GM19238 (cell line): ENCODE results near the gene LIFR.

Source experiments
- DNase-seq: peaks from one replicate; pipeline ENCODE4 v3.0.0; 2011; ENCODE audit warnings: low spot score; ENCODE audit not compliant: insufficient read length

LIFR gene

GRCh38 chr5:38467353-38468040 is 88.9 kb downstream of the LIFR start:
- DNase-seq: no peak

- no peak for DNase-seq
Measured at GRCh38 chr5:38466424-38467189, 89.8 kb downstream of the LIFR start.

GRCh38 chr5:38465702-38466423 is 90.6 kb downstream of the LIFR start:
- DNase-seq: no peak

- no peak for DNase-seq
Measured at GRCh38 chr5:38465061-38465460, 91.4 kb downstream of the LIFR start.

- no peak for DNase-seq
Measured at GRCh38 chr5:38463634-38464521, 92.6 kb downstream of the LIFR start.

GRCh38 chr5:38462976-38463633 is 93.3 kb downstream of the LIFR start:
- no peak for DNase-seq

GRCh38 chr5:38458174-38458573 is 98.3 kb downstream of the LIFR start:
- DNase-seq: no peak

GRCh38 chr5:38456657-38457399 is 99.6 kb downstream of the LIFR start:
- DNase-seq: no peak

GRCh38 chr5:38455796-38456330 is 100.6 kb downstream of the LIFR start:
- no peak for DNase-seq

- DNase-seq: no peak
Measured at GRCh38 chr5:38453921-38454320, 102.5 kb downstream of the LIFR start.

GRCh38 chr5:38453506-38453905 is 102.9 kb downstream of the LIFR start:
- peak; percentile 54 for DNase-seq

GRCh38 chr5:38452201-38452600 is 104.2 kb downstream of the LIFR start:
- DNase-seq: no peak

- DNase-seq: no peak
Measured at GRCh38 chr5:38451074-38451725, 105.2 kb downstream of the LIFR start.

GRCh38 chr5:38450627-38451026 is 105.8 kb downstream of the LIFR start:
- DNase-seq: no peak

GRCh38 chr5:38448568-38449350 is 107.7 kb downstream of the LIFR start:
- DNase-seq: no peak

GRCh38 chr5:38447786-38448185 is 108.7 kb downstream of the LIFR start:
- no peak for DNase-seq

GRCh38 chr5:38447056-38447455 is 109.4 kb downstream of the LIFR start:
- DNase-seq: no peak

GRCh38 chr5:38446029-38446522 is 110.4 kb downstream of the LIFR start:
- no peak for DNase-seq
